Measurements from ENCODE around the gene MBD1.

GRCh38 chr18:50247561-50247960, 33.8 kb downstream of the MBD1 start:
- no peak for TF ChIP-seq REST (IDR thresholded peaks at IDR 0.05; ENCODE audit: insufficient replicate concordance, low read depth)
- TF ChIP-seq, protein P1, sequence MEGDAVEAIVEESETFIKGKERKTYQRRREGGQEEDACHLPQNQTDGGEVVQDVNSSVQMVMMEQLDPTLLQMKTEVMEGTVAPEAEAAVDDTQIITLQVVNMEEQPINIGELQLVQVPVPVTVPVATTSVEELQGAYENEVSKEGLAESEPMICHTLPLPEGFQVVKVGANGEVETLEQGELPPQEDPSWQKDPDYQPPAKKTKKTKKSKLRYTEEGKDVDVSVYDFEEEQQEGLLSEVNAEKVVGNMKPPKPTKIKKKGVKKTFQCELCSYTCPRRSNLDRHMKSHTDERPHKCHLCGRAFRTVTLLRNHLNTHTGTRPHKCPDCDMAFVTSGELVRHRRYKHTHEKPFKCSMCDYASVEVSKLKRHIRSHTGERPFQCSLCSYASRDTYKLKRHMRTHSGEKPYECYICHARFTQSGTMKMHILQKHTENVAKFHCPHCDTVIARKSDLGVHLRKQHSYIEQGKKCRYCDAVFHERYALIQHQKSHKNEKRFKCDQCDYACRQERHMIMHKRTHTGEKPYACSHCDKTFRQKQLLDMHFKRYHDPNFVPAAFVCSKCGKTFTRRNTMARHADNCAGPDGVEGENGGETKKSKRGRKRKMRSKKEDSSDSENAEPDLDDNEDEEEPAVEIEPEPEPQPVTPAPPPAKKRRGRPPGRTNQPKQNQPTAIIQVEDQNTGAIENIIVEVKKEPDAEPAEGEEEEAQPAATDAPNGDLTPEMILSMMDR (IDR thresholded peaks at IDR 0.05; ENCODE audit: insufficient read depth, low read length): no peak
- TF ChIP-seq POLR2AphosphoS5 (IDR thresholded peaks at IDR 0.05; ENCODE audit: low read depth): no peak

All from HL-60 (cell line).